A673 (cell line): ENCODE results near the gene DAB1. TPM values are rescaled to one million over a fixed set of nuclear protein-coding genes. Genes with fewer than 3 reads are reported as not detected.

Experiments
- BruUV-seq: library from RNA; stranded (reverse); fragments of 400-500 nt; replicated peaks from 2 replicates; lab custom pipeline; 2021; lab: Mats Ljungman, UMichigan
- CTCF ChIA-PET: fragments of 300-600 bp; sonication (Branson Sonifier 250); formaldehyde crosslinking; loops from one replicate; lab custom pipeline; 2022; ENCODE audit warnings: antibody characterized with exemption; lab: Charles Lee
- POLR2A ChIA-PET: fragments of 300-600 bp; sonication (Branson Sonifier 250); formaldehyde crosslinking; loops from one replicate; lab custom pipeline; 2022; ENCODE audit warnings: antibody characterized with exemption; ENCODE audit not compliant: low non-redundant PET; lab: Charles Lee
- DNase-seq: peaks from one replicate; pipeline ENCODE4 v3.0.0-alpha.2; 2015; ENCODE audit warnings: low spot score
- H3K27ac ChIP-seq: fragments of 200-600 bp; sonication (generic); 2 replicates; pipeline ENCODE4 v1.5.1; 2016; ENCODE audit warnings: mixed run types, low read depth, mild to moderate bottlenecking, mixed read lengths, antibody characterized with exemption, low read length; ENCODE audit not compliant: poor library complexity, severe bottlenecking
- H3K27me3 ChIP-seq: fragments of 200-600 bp; sonication (generic); replicated peaks from 2 replicates; pipeline ENCODE4 v1.6.1; 2017; ENCODE audit warnings: mixed run types, low read depth, mild to moderate bottlenecking, mixed read lengths, antibody characterized with exemption, low read length; ENCODE audit not compliant: insufficient read depth, poor library complexity
- H3K36me3 ChIP-seq: fragments of 200-600 bp; sonication (generic); 2 replicates; pipeline ENCODE4 v1.6.1; 2016; ENCODE audit warnings: mixed run types, mild to moderate bottlenecking, mixed read lengths, antibody characterized with exemption, low read length; ENCODE audit not compliant: insufficient read depth, poor library complexity, severe bottlenecking
- H3K4me1 ChIP-seq: fragments of 200-600 bp; sonication (generic); 2 replicates; pipeline ENCODE4 v1.6.1; 2017; ENCODE audit warnings: mixed run types, mild to moderate bottlenecking, mixed read lengths, antibody characterized with exemption, low read length; ENCODE audit not compliant: insufficient read depth, poor library complexity, severe bottlenecking
- H3K4me3 ChIP-seq: fragments of 200-600 bp; sonication (generic); 2 replicates; pipeline ENCODE4 v1.5.1; 2016; ENCODE audit warnings: low read depth, mixed run types, mild to moderate bottlenecking, mixed read lengths, low read length; ENCODE audit not compliant: poor library complexity, severe bottlenecking
- H3K9me3 ChIP-seq: fragments of 200-600 bp; sonication (generic); 2 replicates; pipeline ENCODE4 v1.6.1; 2016; ENCODE audit warnings: mixed run types, low read depth, mild to moderate bottlenecking, mixed read lengths, antibody characterized with exemption, low read length; ENCODE audit not compliant: poor library complexity, severe bottlenecking
- CTCF ChIP-seq: fragments of 300-800, 200-600 bp; sonication (generic); conservative IDR thresholded peaks from 2 replicates; pipeline ENCODE4 v1.5.1; 2017; ENCODE audit warnings: low read depth, mild to moderate bottlenecking, antibody characterized with exemption, low read length, moderate library complexity, mixed read lengths
- EZH2 ChIP-seq: fragments of 200-600 bp; sonication (generic); IDR thresholded peaks from 2 replicates; pipeline ENCODE4 v1.6.1; 2017; ENCODE audit warnings: borderline replicate concordance, low read depth, mild to moderate bottlenecking, mixed read lengths, antibody characterized with exemption, low read length; ENCODE audit not compliant: poor library complexity, severe bottlenecking
- intact Hi-C: fragments of 100-400 bp; cut with micrococcal nuclease; formaldehyde crosslinking; loops from one replicate; pipeline ENCODE4 v1.10.0; 2022; ENCODE audit not compliant: unreplicated experiment
- total RNA-seq: library from RNA; stranded (reverse); gene quantifications from 2 replicates; pipeline ENCODE4 v1.2.3, GENCODE V29; 2021

The DAB1 gene
- total RNA-seq, 1 experiment from 2014 or later: 112 TPM

- ChIA-PET POLR2A (no interaction called here), CTCF (no interaction called here)
- DNase-seq: no peak
- BruUV-seq: no TSS peak
- no peak overlapping the region for H3K4me3 ChIP-seq
- H3K27ac ChIP-seq: no peak overlapping the region
- no peak for TF ChIP-seq EZH2
- no peaks in the 10 kb centered on the region for H3K27me3 ChIP-seq
- no peaks in the 10 kb centered on the region for H3K9me3 ChIP-seq
- peaks cover 14% of the 10 kb centered on the region for H3K4me1 ChIP-seq
- H3K36me3 ChIP-seq: no peaks in the 10 kb centered on the region
- intact Hi-C loops: no loop called here
Measured at GRCh38 chr1:57443004-57443403, 19.1 kb upstream of the DAB1 start.

GRCh38 chr1:57440096-57440495 is 16.2 kb upstream of the DAB1 start:
- H3K4me1 ChIP-seq: peaks cover 18% of the 10 kb centered on the region
- BruUV-seq: no TSS peak
- peak; percentile 71 for DNase-seq
- H3K4me3 ChIP-seq: no peak overlapping the region
- ChIA-PET POLR2A (no interaction called here), CTCF (no interaction called here)
- H3K27me3 ChIP-seq: no peaks in the 10 kb centered on the region
- TF ChIP-seq EZH2: no peak
- TF ChIP-seq CTCF: no peak
- no peaks in the 10 kb centered on the region for H3K36me3 ChIP-seq
- intact Hi-C loops: no loop called here
- no peak overlapping the region for H3K27ac ChIP-seq
- no peaks in the 10 kb centered on the region for H3K9me3 ChIP-seq

- ChIA-PET POLR2A (no interaction called here), CTCF (interaction anchor here (0.6 kb wide), 1 partner anchor 15 kb away, joined by 4 read pairs; no protein-coding TSS in a partner anchor)
- TF ChIP-seq CTCF: no peak
- TF ChIP-seq EZH2: no peak
- H3K36me3 ChIP-seq: no peaks in the 10 kb centered on the region
- H3K27me3 ChIP-seq: no peaks in the 10 kb centered on the region
- intact Hi-C loops: no loop called here
- no peak overlapping the region for H3K4me3 ChIP-seq
- H3K4me1 ChIP-seq: no peaks in the 10 kb centered on the region
- no peak overlapping the region for H3K27ac ChIP-seq
- no TSS peak for BruUV-seq
- DNase-seq: no peak
- no peaks in the 10 kb centered on the region for H3K9me3 ChIP-seq
Measured at GRCh38 chr1:57431400-57431799, 7.5 kb upstream of the DAB1 start.
